Adrenal gland (tissue), 5 donors: ENCODE data around the gene BCAS4.
"Not testable (repeated sequence)": the region's sequence is repeated elsewhere in the genome, so short reads cannot be mapped to it uniquely, and the experiment has no call there.

ENCODE experiments used
- CTCF ChIP-seq, 6 experiments: fragments of 450-650 bp in 4 of 6; fragments of 200-600 bp in 2 of 6; sonication (generic) in 1 of 6; IDR thresholded peaks; 1 replicate in 5 of 6; 2 replicates in 1 of 6; pipeline versions ENCODE4 v1.5.1 to v1.8.0; 2016 to 2021; ENCODE audit warnings: antibody characterized with exemption in 6 of 6, mild to moderate bottlenecking in 2 of 6, moderate library complexity in 1 of 6
- POLR2A ChIP-seq, 2 donors: fragments of 450-650 bp; IDR thresholded peaks; one replicate each; pipeline ENCODE4 v1.6.1; 2017; ENCODE audit warnings: antibody characterized with exemption in 2 of 2, mild to moderate bottlenecking in 2 of 2, moderate library complexity in 1 of 2
- donor health status: DM: no; HTN: no; CAD: no.

DNA sequence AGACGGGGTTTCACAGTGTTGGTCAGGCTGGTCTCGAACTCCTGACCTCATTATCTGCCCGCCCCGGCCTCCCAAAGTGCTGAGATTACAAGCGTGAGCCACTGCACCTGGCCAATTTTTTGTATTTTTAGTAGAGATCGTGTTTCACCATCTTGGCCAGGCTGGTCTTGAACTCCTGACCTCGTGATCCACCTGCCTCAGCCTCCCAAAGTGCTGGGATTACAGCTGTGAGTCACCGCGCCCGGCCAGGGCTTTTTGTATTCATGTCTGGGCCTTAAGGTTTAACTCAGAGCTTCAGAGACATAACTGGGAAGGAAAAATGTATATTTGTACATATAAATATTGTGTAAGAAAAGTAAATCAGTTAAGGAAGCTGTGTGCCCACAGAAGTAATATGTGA lies 29.6 kb upstream of the BCAS4 start:
- not testable (repeated sequence) for TF ChIP-seq CTCF, POLR2A (IDR thresholded peaks at IDR 0.05)
